H1 (cell line): ENCODE results near the gene SH2B3. TPM values are rescaled to one million over a fixed set of nuclear protein-coding genes. Genes with fewer than 3 reads are reported as not detected.
A peak's percentile ranks its signal among the peaks of the same experiment; 100 is the strongest.

Experiments
- CTCF ChIA-PET: fragments of 300-600 bp; sonication (Branson Sonifier 250); formaldehyde crosslinking; loops from one replicate; lab custom pipeline; 2021; ENCODE audit not compliant: partially characterized antibody; lab: Charles Lee
- POLR2A ChIA-PET: fragments of 300-600 bp; sonication (Branson Sonifier 250); formaldehyde crosslinking; loops from one replicate; lab custom pipeline; 2021; ENCODE audit warnings: inconsistent platforms; ENCODE audit not compliant: partially characterized antibody; lab: Charles Lee
- DNase-seq, 2 experiments: peaks; one replicate each; pipeline versions ENCODE4 v3.0.0 to v3.0.0-alpha.2; 2010 to 2022; ENCODE audit warnings: low spot score in 2 of 2, low read depth in 1 of 2, mixed read lengths in 1 of 2
- FAIRE-seq: peaks from 2 replicates; lab custom pipeline; 2011; peaks lifted over from hg19 to GRCh38; lab: Jason Lieb, UNC
- H2AFZ ChIP-seq: 2 replicates; pipeline ENCODE4 v1.8.1; 2012; ENCODE audit warnings: low read length, inconsistent platforms
- H2AK5ac ChIP-seq: 2 replicates; pipeline ENCODE4 v1.6.1; 2013; ENCODE audit warnings: low read depth, low read length
- H2BK120ac ChIP-seq: replicated peaks from 2 replicates; pipeline ENCODE3; 2013; ENCODE audit warnings: low read depth, low read length, inconsistent platforms
- H2BK12ac ChIP-seq: 2 replicates; pipeline ENCODE4 v1.6.1; 2013; ENCODE audit warnings: low read depth, low read length
- H2BK15ac ChIP-seq: 2 replicates; pipeline ENCODE4 v1.6.1; 2013; ENCODE audit warnings: low read length
- H2BK20ac ChIP-seq: 2 replicates; pipeline ENCODE4 v1.6.1; 2013; ENCODE audit warnings: low read length
- H2BK5ac ChIP-seq: 2 replicates; pipeline ENCODE4 v1.6.1; 2013; ENCODE audit warnings: low read depth, low read length
- H3K14ac ChIP-seq: 2 replicates; pipeline ENCODE4 v1.6.1; 2013; ENCODE audit warnings: inconsistent platforms; ENCODE audit not compliant: insufficient read length
- H3K18ac ChIP-seq: 2 replicates; pipeline ENCODE4 v1.6.1; 2013; ENCODE audit warnings: low read length; ENCODE audit errors: extremely low read depth
- H3K23ac ChIP-seq: 2 replicates; pipeline ENCODE4 v1.6.1; 2013; ENCODE audit warnings: inconsistent platforms; ENCODE audit not compliant: insufficient read length
- H3K23me2 ChIP-seq: 2 replicates; pipeline ENCODE4 v1.6.1; 2013; ENCODE audit warnings: low read depth, low read length
- H3K27ac ChIP-seq: 2 replicates; pipeline ENCODE4 v1.6.1; 2011; ENCODE audit warnings: low read depth, low read length, inconsistent platforms
- H3K27me3 ChIP-seq, 4 experiments: replicated peaks in 1 of 4; 1 replicate in 1 of 4; 2 replicates in 3 of 4; pipeline versions ENCODE4 v1.6.1 to v1.8.1; 2011 to 2013; ENCODE audit warnings: low read length in 3 of 4, mild to moderate bottlenecking in 3 of 4, inconsistent platforms in 2 of 4, mixed read lengths in 2 of 4, moderate library complexity in 1 of 4; ENCODE audit not compliant: control insufficient read depth in 3 of 4, insufficient read depth in 3 of 4; ENCODE audit errors: extremely low read depth in 1 of 4
- H3K36me3 ChIP-seq, 4 experiments: 2 replicates each; pipeline versions ENCODE4 v1.6.1 to v1.8.1; 2011 to 2013; ENCODE audit warnings: mild to moderate bottlenecking in 4 of 4, low read length in 3 of 4, moderate library complexity in 2 of 4, control low read depth in 1 of 4, inconsistent platforms in 1 of 4; ENCODE audit not compliant: insufficient read depth in 4 of 4, control insufficient read depth in 2 of 4
- H3K4ac ChIP-seq: replicated peaks from 2 replicates; pipeline ENCODE3; 2013; ENCODE audit warnings: low read length, low read depth, mixed read lengths, inconsistent platforms; ENCODE audit not compliant: insufficient read length
- H3K4me1 ChIP-seq, 4 experiments: replicated peaks in 1 of 4; 1 replicate in 1 of 4; 2 replicates in 3 of 4; pipeline versions ENCODE4 v1.6.1 to v1.8.1; 2011 to 2013; ENCODE audit warnings: low read length in 3 of 4, inconsistent platforms in 2 of 4, mixed read lengths in 1 of 4; ENCODE audit not compliant: insufficient read depth in 4 of 4, control insufficient read depth in 3 of 4
- H3K4me2 ChIP-seq, 2 experiments: 2 replicates each; pipeline versions ENCODE4 v1.6.1 to v1.8.1; 2011 to 2013; ENCODE audit warnings: low read depth in 2 of 2, low read length in 2 of 2, control low read depth in 1 of 2, inconsistent platforms in 1 of 2, mild to moderate bottlenecking in 1 of 2; ENCODE audit not compliant: insufficient read depth in 1 of 2
- H3K4me3 ChIP-seq, 4 experiments: fragments of 200-600, 300-600 bp in 1 of 4; sonication (generic), shearing (Covaris generic), sonication (Bioruptor Twin) in 1 of 4; 2 replicates each; pipeline versions ENCODE4 v1.5.1 to v1.8.1; 2011 to 2016; ENCODE audit warnings: low read length in 4 of 4, low read depth in 3 of 4, control low read depth in 2 of 4, inconsistent platforms in 2 of 4, mild to moderate bottlenecking in 2 of 4, mixed read lengths in 1 of 4, moderate library complexity in 1 of 4; ENCODE audit not compliant: insufficient read depth in 2 of 4; ENCODE audit errors: extremely low read depth in 1 of 4
- H3K56ac ChIP-seq: replicated peaks from 2 replicates; pipeline ENCODE3; 2013; ENCODE audit warnings: low read depth, mild to moderate bottlenecking, mixed read lengths, low read length, inconsistent platforms; ENCODE audit not compliant: insufficient read length
- H3K79me1 ChIP-seq: 2 replicates; pipeline ENCODE4 v1.6.1; 2013; ENCODE audit warnings: low read depth, low read length, control low read depth
- H3K79me2 ChIP-seq, 2 experiments: 2 replicates each; pipeline versions ENCODE4 v1.6.1 to v1.8.1; 2012 to 2013; ENCODE audit warnings: low read length in 2 of 2, mild to moderate bottlenecking in 2 of 2, inconsistent platforms in 1 of 2; ENCODE audit not compliant: insufficient read depth in 2 of 2, control insufficient read depth in 1 of 2
- H3K9ac ChIP-seq, 4 experiments: replicated peaks in 1 of 4; 1 replicate in 1 of 4; 2 replicates in 3 of 4; pipeline versions ENCODE4 v1.6.1 to v1.8.1; 2011 to 2013; ENCODE audit warnings: low read depth in 3 of 4, low read length in 3 of 4, control low read depth in 2 of 4, mild to moderate bottlenecking in 2 of 4, moderate library complexity in 2 of 4, inconsistent platforms in 1 of 4; ENCODE audit errors: extremely low read depth in 1 of 4
- H3K9me3 ChIP-seq, 2 experiments: 2 replicates each; pipeline versions ENCODE4 v1.6.1 to v1.8.1; 2012 to 2013; ENCODE audit warnings: mild to moderate bottlenecking in 2 of 2, moderate library complexity in 2 of 2, control low read depth in 1 of 2, inconsistent platforms in 1 of 2, low read depth in 1 of 2, low read length in 1 of 2, mixed read lengths in 1 of 2; ENCODE audit not compliant: insufficient read depth in 2 of 2
- H4K20me1 ChIP-seq, 2 experiments: replicated peaks in 1 of 2; 2 replicates each; pipeline versions ENCODE3 to v1.8.1; 2011 to 2013; ENCODE audit warnings: inconsistent platforms in 2 of 2, low read length in 2 of 2, mild to moderate bottlenecking in 1 of 2; ENCODE audit not compliant: insufficient read depth in 2 of 2, control insufficient read depth in 1 of 2
- H4K5ac ChIP-seq: 2 replicates; pipeline ENCODE4 v1.6.1; 2013; ENCODE audit warnings: low read length, low read depth, mixed read lengths, inconsistent platforms; ENCODE audit not compliant: insufficient read length
- H4K8ac ChIP-seq: 2 replicates; pipeline ENCODE4 v1.8.0; 2013; ENCODE audit warnings: mild to moderate bottlenecking, moderate library complexity, low read length, inconsistent platforms; ENCODE audit not compliant: insufficient read depth; ENCODE audit errors: extremely low read depth
- H4K91ac ChIP-seq: replicated peaks from 2 replicates; pipeline ENCODE3; 2013; ENCODE audit warnings: low read length, mixed read lengths, inconsistent platforms; ENCODE audit not compliant: insufficient read length
- CBX5 ChIP-seq: fragments of 300-800, 300-1000 bp; sonication (generic); IDR thresholded peaks from 2 replicates; pipeline ENCODE4 v1.7.1; 2016; ENCODE audit warnings: antibody characterized with exemption, low read length, low read depth
- CHD2 ChIP-seq: IDR thresholded peaks from 2 replicates; pipeline ENCODE4 v1.6.1; 2012; ENCODE audit warnings: low read length, improper control_type of control experiment
- CREB1 ChIP-seq: IDR thresholded peaks from 2 replicates; pipeline ENCODE4 v1.6.1; 2012; ENCODE audit warnings: inconsistent platforms
- CTCF ChIP-seq, 3 experiments: IDR thresholded peaks; 1 replicate in 2 of 3; 2 replicates in 1 of 3; pipeline versions ENCODE4 v1.5.1 to v1.6.1; 2011; ENCODE audit warnings: low read length in 3 of 3, mild to moderate bottlenecking in 3 of 3, inconsistent platforms in 2 of 3, low read depth in 1 of 3, moderate library complexity in 1 of 3; ENCODE audit not compliant: insufficient read depth in 1 of 3; ENCODE audit errors: control extremely low read depth in 1 of 3
- HDAC6 ChIP-seq: IDR thresholded peaks from one replicate; pipeline ENCODE4 v1.7.1; 2012; ENCODE audit warnings: low read depth, mild to moderate bottlenecking, inconsistent platforms, low read length, moderate library complexity
- MAX ChIP-seq: IDR thresholded peaks from 2 replicates; pipeline ENCODE4 v1.6.1; 2012; ENCODE audit warnings: inconsistent platforms
- SIX5 ChIP-seq: IDR thresholded peaks from 2 replicates; pipeline ENCODE4 v1.6.1; 2011; ENCODE audit warnings: mild to moderate bottlenecking, low read depth, low read length
- SP2 ChIP-seq: IDR thresholded peaks from 2 replicates; pipeline ENCODE4 v1.6.1; 2012; ENCODE audit warnings: mild to moderate bottlenecking, low read length, inconsistent platforms
- SRF ChIP-seq: IDR thresholded peaks from 2 replicates; pipeline ENCODE4 v1.6.1; 2011; ENCODE audit warnings: mild to moderate bottlenecking, low read depth, low read length, moderate library complexity
- TAF7 ChIP-seq: optimal IDR thresholded peaks from 2 replicates; pipeline ENCODE3; 2011; ENCODE audit warnings: low read depth, mild to moderate bottlenecking, inconsistent platforms, low read length, moderate library complexity, borderline replicate concordance
- TEAD4 ChIP-seq: IDR thresholded peaks from 2 replicates; pipeline ENCODE4 v1.6.1; 2012; ENCODE audit warnings: low read depth, low read length, inconsistent platforms, mixed read lengths
- WGBS, 2 experiments: shearing (Covaris generic) in 1 of 2; methylation state at CpG; one replicate each; pipeline versions ENCODE4 v1.1.6 to v1.1.7; 2013 to 2015; ENCODE audit warnings: low lambda C conversion rate in 2 of 2, mixed read lengths in 2 of 2, inconsistent platforms in 1 of 2, low coverage in 1 of 2, missing lambda C conversion rate in 1 of 2; ENCODE audit not compliant: insufficient replicate concordance in 2 of 2, insufficient coverage in 1 of 2, insufficient read length in 1 of 2; ENCODE audit errors: extremely low coverage in 1 of 2, missing lambda C conversion rate in 1 of 2; 5-methylcytosine and 5-hydroxymethylcytosine counted together
- polyA plus RNA-seq, 7 experiments: library from polyadenylated mRNA; depleted of rRNA in 3 of 7; stranded (reverse) in 5 of 7; unstranded in 2 of 7; fragments of >200 nt in 5 of 7; fragments of 200-250 nt in 2 of 7; gene quantifications; 1 replicate in 5 of 7; 2 replicates in 1 of 7; 4 replicates in 1 of 7; pipeline versions ENCODE4 v1.2.1 to v1.2.3, GENCODE V29; 2011 to 2013; ENCODE audit warnings: missing spikeins in 2 of 7, mixed read lengths in 2 of 7
- total RNA-seq: library from RNA; stranded (reverse); fragmentation: NEBNext Ultra II Directional; extraction: Animal tissue kit (Norgen Biotek cat#: 25700); gene quantifications from 2 replicates; pipeline ENCODE4 v1.2.1, GENCODE V29; 2021

Gene SH2B3
- total and polyA plus RNA-seq, 2 of the 8 experiments (the other 6 are each of a cell fraction or from before 2014, with no cell fraction given): 20.8 to 34.1 TPM

GRCh38 chr12:111414711-111415252 lies 9.1 kb downstream of the SH2B3 start:
- H4K5ac ChIP-seq: no peak overlapping the region
- DNase-seq: no peak
- H3K4me1 ChIP-seq: peaks cover 27 to 45% (median 32%) of the 10 kb centered on the region in 4 experiments
- H3K79me2 ChIP-seq: peaks cover 11 to 79% of the 10 kb centered on the region in 2 experiments; a peak in 3 of 4 replicates
- no peak overlapping the region; the same call in 1 of the 2 replicates for H3K18ac ChIP-seq
- H4K20me1 ChIP-seq: peaks cover 19 to 27% of the 10 kb centered on the region in 2 experiments
- no peak overlapping the region for H2AFZ ChIP-seq
- H4K8ac ChIP-seq: no peak overlapping the region
- H4K91ac ChIP-seq: no peak overlapping the region
- peak overlapping the region; percentile 53; the same call in 1 of the 2 replicates for H2BK15ac ChIP-seq
- no peak overlapping the region for H2BK120ac ChIP-seq
- no peak overlapping the region for H3K9ac ChIP-seq
- ChIA-PET POLR2A (interaction anchor here (0.9 to 1.2 kb wide), 2 partner anchors 10 to 37 kb away, joined by 3 to 4 read pairs; no protein-coding TSS in a partner anchor), CTCF (interaction anchor here (1.3 to 22.8 kb wide), 3 partner anchors 13 to 34 kb away, joined by 3 to 838 read pairs (median 50); no protein-coding TSS in a partner anchor)
- peaks cover 0 to 12% (median 5%) of the 10 kb centered on the region in 4 experiments; a peak in 3 of 8 replicates for H3K36me3 ChIP-seq
- H3K14ac ChIP-seq: no peak overlapping the region
- peak overlapping the region; percentile 86 for H2BK20ac ChIP-seq
- H3K27ac ChIP-seq: no peak overlapping the region
- no peak overlapping the region for H3K56ac ChIP-seq
- H3K23ac ChIP-seq: no peak overlapping the region
- no peak for FAIRE-seq
- H3K4ac ChIP-seq: no peak overlapping the region
- WGBS, 2 experiments: 82% methylated on average over 7 of the region's 7 CpGs; no CpG with 5 or more reads in 1 of the 2 experiments
- H2BK5ac ChIP-seq: peak overlapping the region; percentile 76
- no peaks in the 10 kb centered on the region for H3K23me2 ChIP-seq
- H3K79me1 ChIP-seq: peaks cover 14% of the 10 kb centered on the region; the same call in 1 of the 2 replicates
- H3K27me3 ChIP-seq: no peaks in the 10 kb centered on the region
- no peak overlapping the region for H3K4me2 ChIP-seq
- no peak overlapping the region for H3K4me3 ChIP-seq
- no peaks in the 10 kb centered on the region for H3K9me3 ChIP-seq
- peak overlapping the region; percentile 95; the same call in 1 of the 2 replicates for H2AK5ac ChIP-seq
- H2BK12ac ChIP-seq: peak overlapping the region; percentile 82; the same call in 1 of the 2 replicates
- TF ChIP-seq CHD2 (no peak), SIX5 (no peak), SRF (no peak), CBX5 (no peak), CTCF (IDR thresholded peaks at IDR 0.05; ENCODE audit: control extremely low read depth in 1 of 3, insufficient read depth in 1 of 3, low read depth in 1 of 3, low read length in 3 of 3) (no peak), CREB1 (no peak), TEAD4 (no peak), MAX (no peak), TAF7 (no peak), HDAC6 (no peak), SP2 (no peak)
